NCI-H1417 treated with DMSO at 0.1 percent for 48 hours (cell line): Measurements from ENCODE around the gene R3HDM2.

Source experiments
- DNase-seq: peaks from one replicate; lab custom pipeline; 2025; lab: John Stamatoyannopoulos, UW

The R3HDM2 gene

DNA sequence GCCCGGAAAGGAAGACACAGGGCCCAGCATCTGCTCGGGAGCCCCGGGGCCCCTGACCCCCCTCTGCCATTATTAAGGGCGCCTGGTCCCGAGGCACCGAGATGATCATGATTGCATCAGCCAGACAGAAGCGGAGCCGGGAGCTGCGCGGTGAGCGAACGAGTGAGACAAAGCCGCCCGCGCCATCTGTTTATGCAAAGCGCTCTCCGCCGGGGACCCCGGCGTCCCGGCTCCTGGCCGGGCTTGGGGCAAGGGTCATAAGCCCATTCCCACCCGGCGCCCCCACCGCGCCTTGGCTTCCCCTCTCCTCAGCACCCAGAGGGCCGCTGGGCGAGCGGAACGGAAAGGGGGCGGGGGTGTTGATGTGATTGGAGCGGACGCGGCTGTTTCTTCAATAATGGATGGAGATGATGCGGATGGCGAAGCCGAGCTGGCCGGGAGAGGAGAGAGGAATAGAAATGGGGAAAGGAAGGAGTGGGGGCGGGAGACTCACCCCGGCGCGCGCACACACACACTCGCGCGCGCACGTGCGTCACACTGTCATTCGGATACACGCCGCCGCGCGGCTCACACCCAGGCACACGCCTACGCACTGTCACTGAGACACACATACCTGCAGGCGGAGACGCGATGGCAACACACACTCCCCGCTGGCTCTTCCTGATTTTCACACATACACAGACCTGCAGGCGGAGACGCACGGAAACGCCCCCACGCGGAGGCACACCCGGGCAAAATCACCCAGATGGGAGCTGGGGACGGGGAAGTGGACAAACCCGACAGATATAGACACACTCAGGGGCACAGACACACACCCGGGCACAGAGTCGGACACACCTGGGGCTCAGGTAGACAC lies 190.5 kb downstream of the R3HDM2 start:
- DNase-seq: peak; percentile 42

DNA sequence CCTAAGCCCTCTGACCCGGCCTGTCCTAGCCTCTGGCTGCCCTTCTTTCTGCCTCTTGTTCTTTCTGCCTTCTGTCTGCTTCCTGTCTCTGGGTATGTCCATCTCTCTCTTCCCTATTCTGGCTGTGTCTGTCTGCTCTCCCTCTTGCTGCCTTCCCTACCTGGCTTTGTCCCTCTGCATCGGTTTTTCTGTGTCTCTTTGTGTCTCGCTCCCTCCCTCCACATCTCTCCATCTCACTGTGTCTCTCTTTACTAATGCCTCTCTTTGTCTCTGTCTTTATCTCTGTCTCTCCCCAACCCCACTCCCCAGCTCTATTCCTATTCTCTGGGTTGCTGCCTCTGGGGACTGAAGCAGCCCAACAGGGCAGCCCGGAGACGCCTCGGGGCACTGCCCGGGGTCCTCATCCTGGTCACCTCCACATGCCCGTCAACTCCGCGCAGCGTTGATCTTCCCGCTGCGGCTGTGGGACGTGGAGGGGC lies 191.2 kb downstream of the R3HDM2 start:
- no peak for DNase-seq

DNA sequence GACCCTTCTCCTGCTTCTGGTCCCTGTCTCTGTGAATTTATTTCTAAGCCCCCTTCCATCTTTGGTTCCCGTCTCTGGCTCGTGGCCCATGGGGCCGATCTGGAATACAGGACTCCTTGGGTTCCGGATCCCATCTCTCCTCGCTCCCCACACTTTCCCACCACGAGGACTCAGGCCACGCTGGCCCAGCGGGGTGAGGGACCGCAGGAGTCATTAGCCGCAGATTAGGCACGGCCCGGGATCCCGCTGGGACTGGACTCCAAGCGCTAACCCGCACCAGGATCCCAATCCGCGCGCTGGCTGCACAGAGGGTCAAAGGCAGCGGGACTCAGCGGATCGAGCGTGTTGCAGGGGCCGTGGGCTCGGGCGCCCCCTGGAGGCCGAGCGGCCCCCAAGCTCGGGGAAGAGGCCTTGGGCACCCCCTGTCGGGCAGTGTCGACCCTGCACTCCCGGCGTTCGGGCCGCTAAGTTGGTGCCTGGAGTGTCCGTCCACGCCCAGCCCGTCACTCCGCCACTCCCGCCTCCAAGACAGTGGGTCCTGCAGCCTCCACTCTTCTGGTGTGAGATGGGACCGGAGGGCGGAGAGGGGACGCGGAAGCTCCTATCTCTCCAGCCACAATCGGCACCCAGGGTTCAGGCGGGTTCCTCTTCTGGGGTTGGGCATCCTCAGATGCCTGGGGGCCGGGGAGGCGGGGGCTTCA lies 191.8 kb downstream of the R3HDM2 start:
- peak; percentile 69 for DNase-seq

DNA sequence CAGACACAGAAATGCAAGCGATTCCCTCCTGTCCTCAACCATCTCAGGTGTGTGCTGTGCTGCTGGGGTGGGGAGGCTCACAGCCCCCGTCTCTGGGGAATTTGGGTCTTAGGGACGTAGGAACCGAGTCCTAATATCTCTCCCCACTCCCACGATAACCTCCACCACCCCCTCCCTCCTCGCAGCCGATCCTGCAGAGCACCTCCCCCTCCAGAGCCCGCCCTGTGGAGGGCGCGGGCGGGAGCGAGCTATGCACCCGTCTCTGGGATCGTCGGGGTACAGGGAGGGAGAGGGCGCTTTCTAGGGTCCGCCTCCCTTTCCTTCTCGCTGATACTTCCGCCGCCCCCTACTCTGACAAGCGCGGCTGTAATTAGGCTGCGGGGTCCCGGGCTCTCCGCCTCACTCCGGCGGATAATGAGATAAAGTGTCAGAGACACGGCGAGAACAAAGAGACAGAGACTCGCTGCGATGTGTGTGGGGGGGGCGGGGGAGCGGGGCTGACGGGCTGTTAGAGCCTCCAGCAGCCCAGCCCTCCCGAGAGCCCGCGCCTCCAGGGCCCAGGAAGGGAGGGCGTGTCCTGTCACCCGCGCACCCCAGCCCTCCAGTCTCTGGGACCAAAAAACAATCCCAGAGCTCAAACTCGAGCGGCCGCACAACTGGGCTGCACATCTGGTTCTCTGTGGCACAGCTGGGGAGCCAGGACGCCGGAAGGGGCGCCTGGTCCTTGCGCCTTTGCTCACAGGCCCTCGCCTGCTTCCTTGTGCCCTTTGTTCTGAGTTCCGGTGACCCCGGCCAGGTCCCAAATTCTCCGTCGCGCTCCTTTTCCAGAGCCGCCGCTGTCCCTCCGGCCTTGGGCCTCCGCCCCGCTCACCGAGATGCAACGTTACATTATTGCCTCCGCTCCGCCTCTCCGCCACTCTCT lies 192.7 kb downstream of the R3HDM2 start:
- no peak for DNase-seq

DNA sequence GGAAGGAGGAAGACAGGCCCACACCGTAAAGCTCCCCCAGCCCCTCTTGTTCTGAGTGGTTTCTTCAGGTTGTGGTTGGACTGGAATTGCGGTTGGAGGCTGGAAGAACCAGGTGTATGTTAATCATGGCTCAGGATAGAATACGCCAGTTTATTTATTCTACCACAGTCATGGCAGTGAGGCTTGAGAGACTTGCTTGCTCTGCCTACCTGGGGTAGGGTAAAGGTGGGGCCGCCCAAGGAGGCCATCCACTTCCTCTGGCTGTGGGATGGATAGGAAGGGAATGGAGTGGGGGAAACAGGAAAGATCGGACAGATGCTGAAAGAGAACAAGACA lies 193.3 kb downstream of the R3HDM2 start:
- DNase-seq: no peak

DNA sequence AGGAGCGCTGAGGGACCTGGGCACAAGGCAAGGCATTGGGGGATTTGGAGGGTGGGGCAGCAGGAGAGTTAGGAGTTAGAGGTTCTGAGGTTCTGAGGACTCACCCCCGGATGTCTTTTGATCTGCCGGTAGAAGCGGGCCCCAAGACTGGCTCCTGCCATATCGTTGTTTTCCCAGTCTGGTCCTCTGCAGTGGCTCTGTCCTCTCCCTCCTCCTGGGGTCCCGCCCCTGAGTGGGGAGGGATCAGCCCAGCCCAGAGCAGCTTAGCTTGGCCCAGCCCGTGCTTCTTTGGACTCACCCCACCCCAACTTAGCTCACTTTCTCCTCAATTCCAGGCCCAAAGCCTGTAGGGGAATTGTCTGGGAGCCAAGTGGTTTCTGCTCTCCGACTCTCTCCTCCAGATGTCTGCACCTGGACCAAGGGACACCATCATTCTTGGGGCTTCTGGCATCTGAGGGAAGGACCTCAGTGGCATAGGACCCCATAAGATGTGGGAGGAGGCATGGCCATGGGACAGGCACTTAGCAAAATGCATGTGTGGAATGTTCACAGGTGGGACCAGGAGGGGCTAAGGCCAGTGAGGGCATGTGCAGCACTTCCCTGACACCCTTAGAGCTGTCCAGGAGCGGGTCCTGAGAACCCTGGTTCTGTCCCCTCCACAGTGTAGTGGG lies 193.8 kb downstream of the R3HDM2 start:
- DNase-seq: no peak

DNA sequence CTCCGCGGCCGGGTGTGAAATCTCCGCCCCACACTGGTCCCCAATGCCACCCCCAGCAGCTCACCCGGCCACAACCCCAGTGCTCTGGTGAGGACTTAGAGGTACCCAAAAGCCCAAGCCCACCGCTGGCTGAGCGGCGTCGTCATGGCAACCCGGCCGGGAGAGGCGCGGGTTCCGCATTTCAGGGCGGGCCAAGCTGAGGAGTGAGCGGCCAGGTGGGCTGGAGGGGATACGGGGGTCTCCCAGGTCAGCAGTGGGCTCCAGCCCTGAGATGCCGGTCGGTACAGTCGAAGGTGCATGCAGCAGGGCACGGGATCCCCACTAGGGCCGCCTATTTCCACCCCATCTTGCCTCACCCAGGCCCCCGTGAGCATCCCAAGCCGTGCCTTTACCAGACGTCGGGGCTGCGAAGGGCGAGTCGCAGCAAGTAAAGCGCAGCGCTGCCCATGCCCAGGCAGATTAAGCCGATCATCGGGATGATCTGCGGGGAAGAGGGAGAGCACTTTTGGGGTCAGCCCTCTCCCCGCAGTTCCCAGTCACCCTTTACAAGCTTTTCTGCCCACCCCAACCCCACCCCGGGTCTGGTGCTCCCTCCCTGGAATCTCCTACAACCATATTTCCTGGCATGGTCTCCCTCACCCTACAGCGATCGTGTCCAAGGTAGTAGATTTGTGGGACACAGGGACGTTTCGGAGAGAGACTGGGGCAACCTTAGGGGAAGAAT lies 194.5 kb downstream of the R3HDM2 start:
- no peak for DNase-seq

DNA sequence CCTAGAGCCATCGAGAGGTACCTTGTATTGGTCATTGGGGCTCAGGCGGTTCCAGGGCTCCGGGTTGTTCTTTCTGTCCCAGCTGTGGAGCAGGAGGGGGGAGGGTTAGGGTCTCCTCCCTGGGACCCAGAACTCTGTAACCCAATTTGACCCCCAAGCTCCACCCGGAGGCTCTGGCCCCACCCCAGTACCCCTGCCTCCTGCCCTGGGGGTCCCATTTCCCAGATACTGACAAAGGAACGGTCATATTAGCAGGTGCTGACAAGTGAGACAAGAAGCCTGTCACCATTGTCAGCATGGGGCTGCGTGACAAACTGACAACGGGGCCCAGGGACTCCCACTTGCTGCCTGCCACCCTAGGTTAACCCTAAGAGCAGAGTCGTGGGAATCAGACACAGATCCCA lies 195.1 kb downstream of the R3HDM2 start:
- DNase-seq: no peak

DNA sequence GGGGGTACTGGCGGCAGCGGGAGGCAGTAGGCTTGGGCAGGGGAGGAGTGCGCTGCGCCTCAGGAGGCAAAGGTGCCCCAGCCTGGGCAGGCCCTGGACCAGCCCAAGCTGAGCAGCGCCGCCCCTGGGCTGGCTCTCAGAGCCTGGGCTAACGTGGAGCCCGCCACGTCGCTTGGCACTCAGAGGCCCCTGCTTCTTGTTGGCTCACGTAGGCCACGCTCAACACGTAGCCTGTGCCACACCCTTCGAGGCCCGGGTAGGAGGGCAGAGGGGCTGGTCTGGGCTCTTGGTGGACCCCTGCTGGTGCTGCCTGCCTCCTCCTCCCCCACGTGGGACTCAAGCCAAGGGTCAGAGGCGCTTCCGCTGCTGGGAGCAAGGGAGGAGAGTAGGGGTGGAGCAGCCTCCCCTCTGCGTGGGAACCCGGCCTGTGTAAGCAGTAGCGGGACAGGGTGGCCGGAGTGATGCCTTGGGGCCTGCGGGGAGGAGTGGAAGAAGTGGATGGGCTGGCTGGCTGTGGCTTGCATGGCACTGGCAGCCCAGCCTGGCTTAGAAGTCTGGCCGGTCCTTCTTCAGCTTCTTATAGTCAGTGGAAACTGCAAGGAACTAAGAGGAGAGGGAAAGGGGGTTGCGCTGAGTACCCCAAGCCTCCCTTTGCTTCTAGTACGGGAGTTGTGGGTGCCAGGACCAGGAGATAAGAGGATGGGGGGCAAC lies 195.7 kb downstream of the R3HDM2 start:
- no peak for DNase-seq

DNA sequence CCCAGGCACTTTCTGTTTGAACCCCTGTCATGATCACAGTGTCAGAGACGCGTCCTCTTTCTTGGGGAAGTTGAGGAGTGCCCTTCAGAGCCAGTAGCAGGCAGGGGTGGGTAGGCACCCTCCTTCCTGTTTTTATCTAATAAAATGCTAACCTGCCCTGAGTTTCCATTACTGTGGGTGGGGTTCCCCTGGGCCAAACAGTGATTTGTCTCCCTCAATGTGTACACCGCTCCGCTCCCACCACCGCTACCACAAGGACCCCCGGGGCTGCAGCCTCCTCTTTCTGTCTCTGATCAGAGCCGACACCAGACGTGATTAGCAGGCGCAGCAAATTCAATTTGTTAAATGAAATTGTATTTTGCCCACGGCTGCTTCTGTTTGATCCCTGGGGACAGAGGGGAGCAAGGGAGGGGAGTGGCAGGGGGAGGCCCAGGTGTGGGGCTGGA lies 196.2 kb downstream of the R3HDM2 start:
- DNase-seq: no peak

DNA sequence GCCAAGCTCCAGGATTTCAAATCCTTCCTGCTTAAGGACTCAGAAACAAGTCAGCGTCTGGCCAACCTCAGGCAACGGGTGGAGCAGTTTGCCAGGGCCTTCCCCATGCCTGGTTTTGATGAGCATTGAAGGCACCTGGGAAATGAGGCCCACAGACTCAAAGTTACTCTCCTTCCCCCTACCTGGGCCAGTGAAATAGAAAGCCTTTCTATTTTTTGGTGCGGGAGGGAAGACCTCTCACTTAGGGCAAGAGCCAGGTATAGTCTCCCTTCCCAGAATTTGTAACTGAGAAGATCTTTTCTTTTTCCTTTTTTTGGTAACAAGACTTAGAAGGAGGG lies 196.6 kb downstream of the R3HDM2 start:
- no peak for DNase-seq

DNA sequence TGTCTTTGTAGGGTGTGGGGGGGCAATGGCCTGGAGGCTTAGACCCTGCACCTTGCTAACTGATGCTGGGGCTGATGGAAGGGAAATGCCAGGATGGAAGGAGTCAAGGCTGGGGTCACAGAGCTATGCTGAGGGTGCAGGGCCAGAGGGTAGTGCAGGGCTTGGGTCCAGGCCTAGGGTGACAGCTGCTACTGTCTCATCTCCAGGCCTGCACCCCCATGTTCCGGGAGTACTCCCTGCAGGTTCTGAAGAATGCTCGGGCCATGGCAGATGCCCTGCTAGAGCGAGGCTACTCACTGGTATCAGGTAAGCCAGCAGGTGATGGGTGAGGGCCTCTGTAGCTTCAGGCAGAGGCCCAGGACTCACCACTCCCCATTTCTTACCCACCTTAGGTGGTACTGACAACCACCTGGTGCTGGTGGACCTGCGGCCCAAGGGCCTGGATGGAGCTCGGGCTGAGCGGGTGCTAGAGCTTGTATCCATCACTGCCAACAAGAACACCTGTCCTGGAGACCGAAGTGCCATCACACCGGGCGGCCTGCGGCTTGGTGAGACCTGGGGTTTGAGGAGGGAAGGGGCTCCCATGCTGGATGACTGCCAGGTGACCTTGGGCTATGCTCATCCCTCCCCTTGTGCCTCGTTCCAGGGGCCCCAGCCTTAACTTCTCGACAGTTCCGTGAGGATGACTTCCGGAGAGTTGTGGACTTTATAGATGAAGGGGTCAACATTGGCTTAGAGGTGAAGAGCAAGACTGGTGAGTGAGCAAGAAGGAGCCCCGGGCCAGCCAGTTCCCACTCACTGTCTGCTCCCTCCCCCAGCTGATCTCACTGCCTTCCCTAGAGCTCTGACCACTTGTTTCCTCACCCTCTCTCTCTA lies 197.2 kb downstream of the R3HDM2 start:
- DNase-seq: no peak

DNA sequence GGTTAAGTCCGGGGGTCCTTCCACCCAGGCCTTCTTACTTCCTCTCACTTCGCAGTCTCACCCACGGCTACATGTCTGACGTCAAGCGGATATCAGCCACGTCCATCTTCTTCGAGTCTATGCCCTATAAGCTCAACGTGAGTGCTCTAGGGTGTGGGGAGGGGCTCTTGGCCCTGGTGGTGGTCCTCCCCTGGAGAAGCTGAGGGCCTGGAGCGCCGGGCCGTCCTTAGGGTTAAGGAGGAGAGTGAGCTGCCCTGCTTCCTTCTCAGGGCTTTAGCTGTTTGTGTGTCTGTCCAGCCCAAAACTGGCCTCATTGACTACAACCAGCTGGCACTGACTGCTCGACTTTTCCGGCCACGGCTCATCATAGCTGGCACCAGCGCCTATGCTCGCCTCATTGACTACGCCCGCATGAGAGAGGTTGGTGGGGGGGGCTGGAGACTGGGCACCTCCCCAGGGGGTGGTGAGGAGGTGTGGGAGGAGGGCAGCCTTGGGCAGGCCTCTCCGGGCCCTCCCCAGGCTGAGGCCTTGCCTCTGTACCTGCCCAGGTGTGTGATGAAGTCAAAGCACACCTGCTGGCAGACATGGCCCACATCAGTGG lies 198.6 kb downstream of the R3HDM2 start:
- DNase-seq: no peak

DNA sequence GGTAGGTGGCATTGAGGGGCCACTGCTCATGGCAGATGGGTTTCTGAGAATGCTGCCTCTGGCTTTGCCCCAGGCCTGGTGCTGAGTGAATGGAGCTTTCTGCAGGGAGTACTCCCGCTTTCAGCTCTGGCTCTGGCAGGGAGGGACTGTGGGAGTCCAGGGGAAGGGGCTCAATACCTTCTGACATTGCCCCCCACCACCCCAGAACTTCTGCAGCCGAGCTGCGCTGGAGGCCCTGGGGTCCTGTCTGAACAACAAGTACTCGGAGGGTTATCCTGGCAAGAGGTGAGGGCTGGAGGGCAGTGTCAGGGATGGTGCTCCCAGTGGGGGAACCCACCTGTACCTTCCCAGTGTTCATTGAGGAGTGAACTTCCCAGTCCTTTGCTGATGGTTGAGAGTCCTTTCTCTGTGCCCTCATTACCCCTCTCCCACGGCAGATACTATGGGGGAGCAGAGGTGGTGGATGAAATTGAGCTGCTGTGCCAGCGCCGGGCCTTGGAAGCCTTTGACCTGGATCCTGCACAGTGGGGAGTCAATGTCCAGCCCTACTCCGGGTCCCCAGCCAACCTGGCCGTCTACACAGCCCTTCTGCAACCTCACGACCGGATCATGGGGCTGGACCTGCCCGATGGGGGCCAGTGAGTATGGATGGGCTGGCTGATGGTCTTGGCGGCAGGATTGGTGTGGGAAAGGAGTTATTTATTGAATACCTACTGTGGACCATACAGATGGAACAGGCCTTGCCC lies 199.4 kb downstream of the R3HDM2 start:
- no peak for DNase-seq

DNA sequence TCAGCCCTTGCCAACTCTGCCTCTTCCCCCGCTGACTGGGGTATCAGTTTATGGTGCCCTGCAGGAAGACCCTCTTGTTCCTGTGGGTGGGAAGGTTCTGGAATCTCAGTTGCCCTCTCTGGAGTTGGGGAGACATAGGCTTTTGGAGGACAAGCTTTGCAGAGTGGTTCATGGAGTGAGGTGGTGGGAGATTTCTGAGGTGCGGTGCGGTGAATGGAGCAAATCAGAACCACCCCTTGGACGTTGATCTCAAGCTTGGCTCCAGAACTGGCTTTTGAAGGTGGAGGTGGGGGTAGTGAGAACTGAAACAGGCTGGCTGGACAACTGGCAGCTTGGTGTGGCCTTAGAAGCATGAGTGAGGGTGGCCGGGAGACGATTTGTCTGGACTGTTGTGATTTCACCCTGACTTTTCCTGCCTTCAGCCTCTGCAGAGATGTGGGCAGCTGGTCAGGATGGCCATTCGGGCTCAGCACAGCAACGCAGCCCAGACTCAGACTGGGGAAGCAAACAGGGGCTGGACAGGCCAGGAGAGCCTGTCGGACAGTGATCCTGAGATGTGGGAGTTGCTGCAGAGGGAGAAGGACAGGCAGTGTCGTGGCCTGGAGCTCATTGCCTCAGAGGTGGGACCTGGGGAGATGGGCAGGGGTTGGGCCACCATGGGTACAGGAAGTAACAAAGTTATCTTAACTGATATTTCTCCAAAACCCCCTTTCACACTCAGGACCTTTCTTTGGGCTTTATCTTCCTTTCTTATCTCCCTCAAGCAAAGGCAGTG lies 200.3 kb downstream of the R3HDM2 start:
- DNase-seq: no peak

DNA sequence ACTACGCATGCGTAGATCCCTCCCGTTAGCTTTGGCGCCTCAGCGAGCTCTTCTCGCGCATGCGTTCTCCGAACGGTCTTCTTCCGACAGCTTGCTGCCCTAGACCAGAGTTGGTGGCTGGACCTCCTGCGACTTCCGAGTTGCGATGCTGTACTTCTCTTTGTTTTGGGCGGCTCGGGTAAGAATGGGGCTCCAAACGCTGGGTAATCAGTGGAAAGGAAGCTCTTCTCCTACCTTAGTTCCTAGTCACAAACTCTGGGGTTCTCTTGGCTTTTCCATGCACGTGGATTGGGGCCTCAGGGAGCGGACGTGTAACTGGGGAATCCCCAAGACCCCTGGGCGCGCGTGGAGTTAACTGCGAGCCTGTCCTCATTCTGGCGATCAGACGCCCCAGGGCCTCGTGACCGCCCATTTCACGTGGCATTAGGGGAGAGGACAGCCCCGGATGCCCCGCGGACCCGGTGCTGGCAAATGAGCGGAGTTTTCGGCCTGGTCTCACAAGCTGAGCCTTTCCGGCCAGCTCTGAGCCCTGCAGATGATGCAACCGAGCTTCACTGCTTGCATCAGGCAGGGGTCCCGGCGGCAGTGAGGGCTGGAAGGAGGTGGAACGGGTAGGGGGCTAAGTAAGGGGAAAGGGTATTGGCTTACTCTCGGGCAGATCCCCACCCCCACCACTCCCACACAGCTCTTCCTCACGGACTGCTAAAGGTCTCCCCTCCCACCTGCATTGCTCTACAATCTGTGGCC lies 201.0 kb downstream of the R3HDM2 start, which contains the start of gene SHMT2:
TSS of gene SHMT2 (plus strand) at position 78 of the 747 bp plus-strand sequence. CDS start at position 146, 68 bp downstream.
- peak; percentile 82 for DNase-seq
